Fibroblast of lung (primary cell): Measurements from ENCODE around the gene GPR26.

Source experiments
- EZH2 ChIP-seq: IDR thresholded peaks from 2 replicates; pipeline ENCODE4 v1.5.1; 2012; ENCODE audit warnings: low read length, control low read depth, mild to moderate bottlenecking; ENCODE audit errors: missing control alignments
- TF ChIP-seq, protein P1 (sequence below), 2 donors: IDR thresholded peaks in 1 of 2; conservative IDR thresholded peaks in 1 of 2; 1 replicate in 1 of 2; 2 replicates in 1 of 2; pipeline ENCODE4 v1.5.1; 2011 to 2012; ENCODE audit warnings: low read length in 2 of 2, control low read depth in 1 of 2, inconsistent platforms in 1 of 2, low read depth in 1 of 2, mild to moderate bottlenecking in 1 of 2

DNA sequence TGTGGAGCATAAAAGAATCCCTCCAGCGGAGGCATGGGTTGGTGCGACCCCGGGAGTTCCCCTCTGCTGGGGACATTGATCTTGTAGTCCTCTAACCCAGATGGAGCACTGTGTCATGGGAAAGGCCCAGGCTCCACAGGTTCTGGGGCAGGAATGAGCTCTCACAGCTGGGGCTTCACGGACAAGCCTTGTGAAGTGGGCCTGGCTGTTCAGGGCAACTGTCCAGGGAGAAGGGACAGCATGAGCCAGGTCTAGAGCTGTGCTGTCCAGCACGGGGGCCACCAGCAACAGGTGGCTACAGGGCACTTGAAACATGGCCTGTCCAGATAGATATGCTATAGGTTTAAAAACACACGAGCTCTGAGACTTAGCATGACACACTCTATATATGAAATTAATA lies 11.4 kb downstream of the GPR26 start:
- TF ChIP-seq, protein P1, sequence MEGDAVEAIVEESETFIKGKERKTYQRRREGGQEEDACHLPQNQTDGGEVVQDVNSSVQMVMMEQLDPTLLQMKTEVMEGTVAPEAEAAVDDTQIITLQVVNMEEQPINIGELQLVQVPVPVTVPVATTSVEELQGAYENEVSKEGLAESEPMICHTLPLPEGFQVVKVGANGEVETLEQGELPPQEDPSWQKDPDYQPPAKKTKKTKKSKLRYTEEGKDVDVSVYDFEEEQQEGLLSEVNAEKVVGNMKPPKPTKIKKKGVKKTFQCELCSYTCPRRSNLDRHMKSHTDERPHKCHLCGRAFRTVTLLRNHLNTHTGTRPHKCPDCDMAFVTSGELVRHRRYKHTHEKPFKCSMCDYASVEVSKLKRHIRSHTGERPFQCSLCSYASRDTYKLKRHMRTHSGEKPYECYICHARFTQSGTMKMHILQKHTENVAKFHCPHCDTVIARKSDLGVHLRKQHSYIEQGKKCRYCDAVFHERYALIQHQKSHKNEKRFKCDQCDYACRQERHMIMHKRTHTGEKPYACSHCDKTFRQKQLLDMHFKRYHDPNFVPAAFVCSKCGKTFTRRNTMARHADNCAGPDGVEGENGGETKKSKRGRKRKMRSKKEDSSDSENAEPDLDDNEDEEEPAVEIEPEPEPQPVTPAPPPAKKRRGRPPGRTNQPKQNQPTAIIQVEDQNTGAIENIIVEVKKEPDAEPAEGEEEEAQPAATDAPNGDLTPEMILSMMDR (conservative IDR thresholded peaks at IDR 0.05 in 1 of 2, IDR thresholded peaks at IDR 0.05 in 1 of 2; ENCODE audit: low read depth in 1 of 2, low read length in 2 of 2), result no peak
- TF ChIP-seq EZH2, result no peak
